SK-N-SH (cell line): ENCODE results near the gene APOBR. TPM values are rescaled to one million over a fixed set of nuclear protein-coding genes. Genes with fewer than 3 reads are reported as not detected.

ENCODE experiments used
- CTCF ChIA-PET: fragments of 300-600, 350-600 bp; formaldehyde crosslinking; extraction: SDS; loops from one replicate; lab custom pipeline; 2021; lab: Yijun Ruan, JAX
- POLR2A ChIA-PET: fragments of 350-600 bp; sonication (Branson Sonifier 250); formaldehyde crosslinking; extraction: SDS; loops from one replicate; lab custom pipeline; 2020; ENCODE audit warnings: antibody characterized with exemption, inconsistent platforms; lab: Yijun Ruan, JAX
- DNase-seq: peaks from one replicate; pipeline ENCODE4 v3.0.0; 2012
- H2AFZ ChIP-seq: fragments of 200-600 bp; sonication (generic); 2 replicates; pipeline ENCODE4 v1.8.1; 2016; ENCODE audit warnings: antibody characterized with exemption, mild to moderate bottlenecking, low read depth
- H3F3A ChIP-seq: fragments of 200-600 bp; sonication (generic); replicated peaks from 2 replicates; pipeline ENCODE3; 2016; ENCODE audit warnings: antibody characterized with exemption, mild to moderate bottlenecking; ENCODE audit not compliant: insufficient read depth
- H3K27ac ChIP-seq, 2 experiments: fragments of 200-500 bp in 1 of 2; fragments of 200-600 bp in 1 of 2; sonication (Bioruptor generic) in 1 of 2; sonication (generic), shearing (Covaris generic) in 1 of 2; 2 replicates each; pipeline versions ENCODE4 v1.5.1 to v1.6.1; 2014 to 2016; ENCODE audit warnings: low read depth in 2 of 2, inconsistent platforms in 1 of 2, low read length in 1 of 2, mild to moderate bottlenecking in 1 of 2, mixed read lengths in 1 of 2
- H3K27me3 ChIP-seq: fragments of 200-600 bp; sonication (generic), shearing (Covaris generic); 2 replicates; pipeline ENCODE4 v1.6.1; 2016; ENCODE audit warnings: mixed run types; ENCODE audit not compliant: insufficient read depth
- H3K36me3 ChIP-seq, 2 experiments: fragments of 200-500 bp in 1 of 2; fragments of 200-600 bp in 1 of 2; sonication (Bioruptor generic) in 1 of 2; sonication (generic) in 1 of 2; replicated peaks in 1 of 2; 2 replicates each; pipeline versions ENCODE3 to v1.5.1; 2014 to 2016; ENCODE audit warnings: low read length in 1 of 2, mild to moderate bottlenecking in 1 of 2; ENCODE audit not compliant: insufficient read depth in 2 of 2, control insufficient read depth in 1 of 2
- H3K4me1 ChIP-seq, 2 experiments: fragments of 200-500 bp in 1 of 2; fragments of 200-600 bp in 1 of 2; sonication (Bioruptor generic) in 1 of 2; sonication (generic), shearing (Covaris generic) in 1 of 2; 2 replicates each; pipeline versions ENCODE4 v1.5.1 to v1.6.1; 2014 to 2016; ENCODE audit warnings: low read depth in 1 of 2, low read length in 1 of 2, mixed run types in 1 of 2; ENCODE audit not compliant: insufficient read depth in 2 of 2, control insufficient read depth in 1 of 2
- H3K4me2 ChIP-seq: fragments of 200-600 bp; sonication (generic), shearing (Covaris generic); 2 replicates; pipeline ENCODE4 v1.6.1; 2017; ENCODE audit warnings: mixed run types
- H3K4me3 ChIP-seq, 2 experiments: fragments of 200-500 bp in 1 of 2; fragments of 200-600 bp in 1 of 2; sonication (Bioruptor generic) in 1 of 2; sonication (generic), shearing (Covaris generic) in 1 of 2; 2 replicates each; pipeline versions ENCODE4 v1.5.1 to v1.8.1; 2014 to 2016; ENCODE audit warnings: low read depth in 2 of 2, inconsistent platforms in 1 of 2, low read length in 1 of 2, mild to moderate bottlenecking in 1 of 2, mixed read lengths in 1 of 2, moderate library complexity in 1 of 2
- H3K79me2 ChIP-seq: fragments of 200-600 bp; sonication (generic); 2 replicates; pipeline ENCODE4 v1.8.1; 2017; ENCODE audit warnings: mild to moderate bottlenecking; ENCODE audit not compliant: insufficient read depth
- H3K9ac ChIP-seq: fragments of 200-600 bp; sonication (generic); 2 replicates; pipeline ENCODE4 v1.6.1; 2017; ENCODE audit warnings: mixed run types
- H3K9me2 ChIP-seq: fragments of 200-600 bp; sonication (generic); 2 replicates; pipeline ENCODE4 v1.6.1; 2017; ENCODE audit warnings: mixed run types
- H3K9me3 ChIP-seq: fragments of 200-600 bp; sonication (generic); 2 replicates; pipeline ENCODE4 v1.6.1; 2017; ENCODE audit warnings: mixed run types, mild to moderate bottlenecking, moderate library complexity
- H4K20me1 ChIP-seq: fragments of 200-600 bp; sonication (generic); 2 replicates; pipeline ENCODE4 v1.6.1; 2017; ENCODE audit warnings: mild to moderate bottlenecking, mixed run types; ENCODE audit not compliant: insufficient read depth
- CHD2 ChIP-seq: fragments of 150-350 bp; IDR thresholded peaks from 2 replicates; pipeline ENCODE4 v1.6.1; 2018; ENCODE audit warnings: low read length; ENCODE audit not compliant: partially characterized antibody
- CTCF ChIP-seq: fragments of 200-600 bp; sonication (generic); IDR thresholded peaks from 2 replicates; pipeline ENCODE4 v1.6.1; 2017; ENCODE audit warnings: antibody characterized with exemption, mild to moderate bottlenecking, moderate library complexity
- FOXJ3 ChIP-seq: sonication (generic); formaldehyde crosslinking; IDR thresholded peaks from 2 replicates; pipeline ENCODE4 v1.5.1; 2020; ENCODE audit warnings: mild to moderate bottlenecking, missing genetic modification reagents
- FOXM1 ChIP-seq: IDR thresholded peaks from 2 replicates; pipeline ENCODE4 v1.4.0; 2012; ENCODE audit warnings: low read depth, mild to moderate bottlenecking
- GABPA ChIP-seq: IDR thresholded peaks from 2 replicates; pipeline ENCODE4 v1.4.0; 2012; ENCODE audit warnings: low read depth, mild to moderate bottlenecking
- IRF3 ChIP-seq: fragments of 150-350 bp; IDR thresholded peaks from 2 replicates; pipeline ENCODE4 v1.6.1; 2016; ENCODE audit warnings: mild to moderate bottlenecking, low read depth, low read length
- MAX ChIP-seq: IDR thresholded peaks from 2 replicates; pipeline ENCODE4 v1.4.0; 2012; ENCODE audit warnings: low read depth
- MXI1 ChIP-seq: IDR thresholded peaks from 2 replicates; pipeline ENCODE4 v1.6.1; 2012; ENCODE audit warnings: mild to moderate bottlenecking, low read depth, low read length, improper control_type of control experiment
- NRF1 ChIP-seq: IDR thresholded peaks from 2 replicates; pipeline ENCODE4 v1.6.1; 2012; ENCODE audit warnings: low read depth, mild to moderate bottlenecking, low read length
- PBX3 ChIP-seq: IDR thresholded peaks from 2 replicates; pipeline ENCODE4; 2012
- POLR2AphosphoS5 ChIP-seq: IDR thresholded peaks from 2 replicates; pipeline ENCODE4 v1.6.1; 2012; ENCODE audit warnings: low read depth, low read length
- REST ChIP-seq: IDR thresholded peaks from 2 replicates; pipeline ENCODE4 v1.6.1; 2012; ENCODE audit warnings: mild to moderate bottlenecking, low read depth, low read length, moderate library complexity
- RFX5 ChIP-seq: IDR thresholded peaks from 2 replicates; pipeline ENCODE4 v1.6.1; 2012; ENCODE audit warnings: mild to moderate bottlenecking, improper control_type of control experiment, low read length
- SIN3A ChIP-seq: IDR thresholded peaks from 2 replicates; pipeline ENCODE4 v1.6.1; 2012; ENCODE audit warnings: low read depth, mild to moderate bottlenecking, low read length, moderate library complexity, borderline replicate concordance
- SMC3 ChIP-seq: IDR thresholded peaks from 2 replicates; pipeline ENCODE4 v1.6.1; 2012; ENCODE audit warnings: low read depth, low read length, improper control_type of control experiment
- TEAD4 ChIP-seq: IDR thresholded peaks from 2 replicates; pipeline ENCODE4 v1.4.0; 2012; ENCODE audit warnings: mild to moderate bottlenecking, borderline replicate concordance; ENCODE audit not compliant: insufficient read depth
- USF2 ChIP-seq: fragments of 150-350 bp; IDR thresholded peaks from 2 replicates; pipeline ENCODE4 v1.6.1; 2017; ENCODE audit warnings: antibody characterized with exemption, low read length, low read depth, borderline replicate concordance
- ZBTB33 ChIP-seq: IDR thresholded peaks from 2 replicates; pipeline ENCODE4 v1.4.0; 2012; ENCODE audit warnings: low read depth, borderline replicate concordance
- WGBS: methylation state at CpG from one replicate; pipeline ENCODE4 v1.1.6; 2017; ENCODE audit warnings: low lambda C conversion rate; 5-methylcytosine and 5-hydroxymethylcytosine counted together
- polyA plus RNA-seq, 3 experiments: library from polyadenylated mRNA; depleted of rRNA; stranded (reverse); fragments of >200 nt; gene quantifications; 2 replicates each; pipeline ENCODE4 v1.2.3, GENCODE V29; 2012

The APOBR gene
- polyA plus RNA-seq, 1 of the 3 experiments (the other 2 are of a cell fraction) = not detected

GRCh38 chr16:28542646-28543045, 48.2 kb downstream of the APOBR start:
- TF ChIP-seq MAX = no peak
- no peak for TF ChIP-seq REST
- TF ChIP-seq IRF3 = no peak
- no peak for TF ChIP-seq POLR2AphosphoS5
- TF ChIP-seq PBX3 = no peak
- TF ChIP-seq SIN3A = no peak
- no peak for TF ChIP-seq USF2
- no peak for TF ChIP-seq FOXM1
- no peak for TF ChIP-seq RFX5
- no peak for TF ChIP-seq GABPA
- no peak for TF ChIP-seq ZBTB33
- no peak for TF ChIP-seq TEAD4
- no peak for TF ChIP-seq CTCF
- TF ChIP-seq MXI1 = no peak
- TF ChIP-seq CHD2 = no peak
- no peak for TF ChIP-seq NRF1
- TF ChIP-seq FOXJ3 (CRISPR knock-in tag) = no peak
- TF ChIP-seq SMC3 = no peak
- Histone ChIP-seq H3K27ac (no peak overlapping the region), H2AFZ (no peak overlapping the region), H3K36me3 (no peaks in the 10 kb centered on the region), H3K9ac (no peak overlapping the region), H3K4me1 (peaks cover 0 to 5% of the 10 kb centered on the region in 2 experiments; a peak in 1 of 4 replicates), H3K9me3 (no peaks in the 10 kb centered on the region), H3K79me2 (no peaks in the 10 kb centered on the region), H3K27me3 (no peaks in the 10 kb centered on the region), H3K4me3 (no peak overlapping the region), H3F3A (peaks cover 3% of the 10 kb centered on the region), H4K20me1 (no peaks in the 10 kb centered on the region), H3K9me2 (no peaks in the 10 kb centered on the region), H3K4me2 (no peak overlapping the region)
- 82% methylated on average over 7 of the region's 7 CpGs for whole genome bisulfite sequencing
- CTCF ChIA-PET = no interaction called here
- no peak for DNase-seq
- POLR2A ChIA-PET = no interaction called here
